Stimulated activated CD4-positive, alpha-beta T cell treated with anti-CD3 and anti-CD28 coated beads, Interleukin-2, amount 100 ng/mL, for 24 hours (primary cell): Measurements from ENCODE around the gene PIGQ.

Experiments used
- DNase-seq, 2 donors: peaks; one replicate each; pipeline ENCODE4 v3.0.0-alpha.2; 2020

PIGQ gene

GRCh38 chr16:572865-573650 is 3.3 kb downstream of the PIGQ start:
- DNase-seq = no peak

DNA sequence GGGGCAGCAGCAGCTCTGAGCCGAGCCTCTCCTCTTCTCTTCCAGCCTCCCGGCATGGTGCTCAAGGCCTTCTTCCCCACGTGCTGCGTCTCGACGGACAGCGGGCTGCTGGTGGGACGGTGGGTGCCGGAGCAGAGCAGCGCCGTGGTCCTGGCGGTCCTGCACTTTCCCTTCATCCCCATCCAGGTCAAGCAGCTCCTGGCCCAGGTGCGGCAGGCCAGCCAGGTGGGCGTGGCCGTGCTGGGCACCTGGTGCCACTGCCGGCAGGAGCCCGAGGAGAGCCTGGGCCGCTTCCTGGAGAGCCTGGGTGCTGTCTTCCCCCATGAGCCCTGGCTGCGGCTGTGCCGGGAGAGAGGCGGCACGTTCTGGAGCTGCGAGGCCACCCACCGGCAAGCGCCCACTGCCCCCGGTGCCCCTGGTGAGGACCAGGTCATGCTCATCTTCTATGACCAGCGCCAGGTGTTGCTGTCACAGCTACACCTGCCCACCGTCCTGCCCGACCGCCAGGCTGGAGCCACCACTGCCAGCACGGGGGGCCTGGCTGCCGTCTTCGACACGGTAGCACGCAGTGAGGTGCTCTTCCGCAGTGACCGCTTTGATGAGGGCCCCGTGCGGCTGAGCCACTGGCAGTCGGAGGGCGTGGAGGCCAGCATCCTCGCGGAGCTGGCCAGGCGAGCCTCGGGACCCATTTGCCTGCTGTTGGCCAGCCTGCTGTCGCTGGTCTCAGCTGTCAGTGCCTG is 4.4 kb downstream of the PIGQ start:
- no peak for DNase-seq

DNA sequence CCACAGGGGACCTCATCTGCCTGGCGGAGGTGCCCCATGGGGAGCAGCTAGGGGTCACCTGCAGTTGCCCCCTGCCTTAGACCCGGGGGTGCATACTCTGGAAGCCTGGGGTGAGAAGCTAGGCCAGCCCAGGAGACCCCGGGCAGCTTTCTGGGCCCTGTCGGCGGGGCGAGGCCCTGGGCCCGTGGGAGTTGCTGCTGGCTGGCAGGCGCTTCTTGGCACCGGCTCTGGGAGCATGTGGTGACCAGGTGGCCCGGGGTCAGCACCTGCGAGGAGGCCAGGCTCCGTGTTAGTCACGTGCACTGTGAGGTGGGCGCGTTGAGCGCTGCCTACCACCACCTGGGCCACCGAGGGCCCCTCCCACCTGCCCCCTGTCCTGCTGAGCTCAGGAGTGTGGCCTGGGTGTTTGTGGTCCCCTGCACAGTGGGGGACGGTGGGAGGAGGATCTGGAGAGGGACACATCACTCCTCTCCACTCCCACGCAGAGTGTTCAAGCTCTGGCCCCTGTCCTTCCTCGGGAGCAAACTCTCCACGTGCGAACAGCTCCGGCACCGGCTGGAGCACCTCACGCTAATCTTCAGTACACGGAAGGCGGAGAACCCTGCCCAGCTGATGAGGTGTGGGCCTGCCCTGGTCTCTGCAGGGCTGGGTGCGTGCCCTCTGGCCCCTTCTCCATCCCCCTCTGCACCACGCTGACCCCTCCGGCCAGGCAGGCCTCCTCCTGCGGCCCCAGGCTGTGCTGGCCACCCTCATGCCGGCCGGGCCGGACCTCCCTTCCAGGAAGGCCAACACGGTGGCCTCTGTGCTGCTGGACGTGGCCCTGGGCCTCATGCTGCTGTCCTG is 5.8 kb downstream of the PIGQ start:
- DNase-seq = no peak

GRCh38 chr16:576197-576822 is 6.5 kb downstream of the PIGQ start:
- DNase-seq = no peak

DNA sequence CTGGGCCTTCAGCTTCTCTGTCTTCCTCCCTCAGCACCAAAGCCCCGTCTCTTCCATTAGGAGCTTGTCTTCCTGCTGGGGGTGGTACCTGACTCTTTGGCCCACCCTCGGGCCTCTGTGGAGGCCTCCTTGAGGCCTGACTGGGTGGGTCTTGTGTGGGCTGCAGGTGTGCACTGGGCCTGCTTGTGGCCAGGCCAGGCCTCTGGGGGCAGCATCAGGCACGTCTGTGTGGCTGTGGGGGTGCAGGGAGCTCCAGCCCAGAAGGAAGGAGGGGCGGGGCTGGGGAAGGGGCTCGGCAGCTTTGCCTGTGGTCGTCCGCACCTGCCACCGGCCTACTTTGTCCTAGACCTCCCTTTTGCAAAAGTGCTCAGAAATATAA is 7.0 kb downstream of the PIGQ start:
- DNase-seq = no peak

- DNase-seq = no peak
Measured at GRCh38 chr16:577796-578195, 8.0 kb downstream of the PIGQ start.

- no peak for DNase-seq
Measured at GRCh38 chr16:578232-578869, 8.6 kb downstream of the PIGQ start.

- DNase-seq = peak; percentile 72 to 73
Measured at GRCh38 chr16:578870-579405, 9.2 kb downstream of the PIGQ start.

DNA sequence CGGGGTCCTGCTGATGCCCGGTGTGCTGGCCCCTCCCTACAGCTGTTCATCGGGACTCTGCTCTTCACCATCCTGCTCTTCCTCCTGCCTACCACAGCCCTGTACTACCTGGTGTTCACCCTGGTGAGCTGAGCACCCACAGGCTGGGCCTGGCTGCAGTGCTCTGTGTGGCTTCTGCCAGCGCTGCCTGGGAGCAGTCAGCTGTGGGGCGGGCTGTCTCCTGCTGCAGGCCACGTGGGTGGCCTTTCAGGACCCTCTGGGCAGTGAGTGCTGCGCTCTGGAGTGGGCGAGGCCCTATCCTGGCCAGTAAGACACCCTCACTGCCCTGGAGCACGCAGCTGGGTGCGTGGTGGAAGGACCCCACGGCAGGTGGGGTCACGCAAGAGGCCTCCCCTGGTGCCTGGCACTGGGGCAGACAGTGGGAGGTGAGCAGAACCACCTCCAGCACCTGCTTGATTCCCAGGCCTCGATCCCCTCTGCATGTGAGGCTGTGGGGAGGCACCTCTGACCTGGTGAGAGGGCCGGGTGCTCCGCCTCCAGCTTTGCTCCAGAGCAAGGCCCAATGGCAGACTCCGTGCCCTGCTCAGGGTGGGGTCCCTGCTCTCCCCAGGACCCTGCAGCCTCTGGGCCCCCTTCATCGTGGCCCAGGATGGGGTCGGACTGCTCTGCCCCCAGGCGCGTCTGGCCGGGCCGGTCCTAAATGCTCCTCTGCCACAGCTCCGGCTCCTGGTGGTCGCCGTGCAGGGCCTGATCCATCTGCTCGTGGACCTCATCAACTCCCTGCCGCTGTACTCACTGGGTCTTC is 10.6 kb downstream of the PIGQ start:
- no peak for DNase-seq

DNA sequence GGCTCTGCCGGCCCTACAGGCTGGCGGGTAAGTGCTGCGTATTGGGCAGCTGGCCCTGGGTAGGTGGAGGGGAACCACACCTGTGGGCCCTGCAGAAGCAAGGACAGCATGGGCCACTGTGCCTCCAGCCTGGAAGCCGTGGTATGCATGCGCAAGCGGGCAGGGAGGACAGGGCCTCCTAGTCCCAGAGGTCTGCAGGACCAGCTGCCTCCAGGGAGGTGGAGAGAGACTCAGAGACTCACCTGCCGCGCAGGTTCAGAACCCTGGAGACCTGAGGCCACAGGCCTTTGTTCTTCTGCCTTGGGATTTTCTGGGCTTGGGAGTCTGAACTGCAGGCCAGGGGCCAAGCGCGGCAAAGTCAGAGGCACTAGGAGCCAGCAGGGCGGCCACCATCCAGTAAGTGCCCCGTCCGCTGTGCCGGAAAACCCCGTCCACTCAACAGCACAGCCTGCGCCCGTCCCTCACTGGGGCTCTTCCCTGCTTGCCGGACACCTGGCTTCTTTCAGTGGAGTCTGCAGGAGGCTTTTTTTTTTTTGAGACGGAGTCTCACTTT is 11.3 kb downstream of the PIGQ start:
- no peak for DNase-seq

DNA sequence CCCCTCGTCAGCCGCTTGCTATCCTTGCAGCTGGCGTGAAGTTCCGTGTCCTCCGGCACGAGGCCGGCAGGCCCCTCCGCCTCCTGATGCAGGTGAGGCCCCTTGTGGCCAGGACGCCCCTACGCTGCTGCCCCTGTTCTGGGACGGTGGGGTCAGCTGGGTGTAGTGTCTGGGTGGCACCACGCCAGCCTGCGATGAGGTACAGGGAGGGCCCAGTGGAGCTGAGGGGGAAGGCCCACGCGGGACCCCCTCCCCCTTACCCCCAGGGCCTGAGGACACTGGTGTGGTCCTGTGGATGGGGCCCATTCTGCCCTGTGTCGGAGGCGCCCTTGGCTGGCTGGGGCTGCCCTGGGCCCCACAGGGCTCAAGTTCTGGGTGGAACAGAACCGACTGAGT is 12.4 kb downstream of the PIGQ start:
- no peak for DNase-seq

DNA sequence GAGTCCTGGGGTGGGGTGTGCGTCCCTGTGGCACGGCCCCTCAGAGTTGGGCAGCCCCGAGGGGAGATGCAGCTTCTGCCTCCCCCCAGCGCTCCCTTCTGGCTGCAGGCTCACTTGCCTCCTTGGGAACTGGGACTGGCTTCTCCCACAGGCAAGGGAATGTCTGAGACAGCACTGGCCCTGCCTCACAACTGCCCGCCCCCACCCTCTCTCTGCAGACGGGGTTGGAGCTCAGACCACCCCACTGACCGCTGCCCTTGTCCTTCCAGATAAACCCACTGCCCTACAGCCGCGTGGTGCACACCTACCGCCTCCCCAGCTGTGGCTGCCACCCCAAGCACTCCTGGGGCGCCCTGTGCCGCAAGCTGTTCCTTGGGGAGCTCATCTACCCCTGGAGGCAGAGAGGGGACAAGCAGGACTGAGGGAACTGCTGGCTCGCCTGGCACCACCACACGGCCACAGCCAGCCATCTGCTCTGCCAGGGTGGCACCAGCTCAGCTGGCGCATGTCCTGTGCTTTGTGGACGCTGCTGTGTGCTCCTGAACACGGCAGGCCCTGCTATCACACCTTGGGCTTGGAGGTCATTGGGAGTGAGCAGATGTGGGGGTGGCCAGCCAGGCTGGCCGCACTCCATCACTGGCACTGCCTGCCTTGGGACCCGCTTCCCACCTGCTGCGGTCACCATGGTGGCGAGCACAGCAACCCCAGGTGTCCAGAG is 13.0 kb downstream of the PIGQ start:
- no peak for DNase-seq

GRCh38 chr16:583470-583814 is 13.7 kb downstream of the PIGQ start:
- DNase-seq = no peak

DNA sequence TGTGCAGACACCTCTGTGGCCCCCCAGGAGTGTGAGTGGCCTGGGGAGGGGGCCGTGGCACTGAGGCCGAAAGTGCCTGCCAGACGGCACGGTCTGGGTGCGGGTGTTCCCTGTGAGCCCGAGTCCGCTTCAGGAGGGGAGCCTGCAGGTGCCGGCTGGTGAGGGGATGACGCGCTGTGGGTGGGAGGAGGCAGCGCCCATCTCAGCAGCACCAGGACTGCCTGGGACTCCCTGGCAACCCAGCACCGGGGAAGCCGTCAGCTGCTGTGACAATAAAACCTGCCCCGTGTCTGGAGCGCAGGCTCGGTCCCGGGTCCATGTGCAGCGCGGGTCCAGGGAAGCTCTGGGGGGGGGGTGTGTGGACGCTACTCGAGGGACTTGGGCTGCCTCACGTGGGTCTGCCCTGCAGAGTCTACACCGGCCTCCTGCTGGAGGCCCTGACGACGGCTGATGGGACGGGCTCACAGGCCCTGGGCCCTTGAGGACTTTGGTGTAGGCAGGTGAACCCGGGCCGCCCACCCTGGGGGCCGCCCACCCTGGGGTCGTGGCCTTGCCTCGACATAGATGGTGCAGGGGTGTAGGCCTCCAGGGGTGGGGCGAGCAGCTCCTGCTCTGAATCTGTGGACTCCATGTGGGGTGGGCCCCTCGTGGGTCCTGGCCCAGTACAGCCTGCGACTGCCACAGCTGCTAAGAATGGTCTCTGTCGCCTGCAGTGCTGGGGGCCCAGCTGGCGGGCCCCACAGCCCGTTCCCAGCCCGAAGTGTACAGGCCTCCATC is 14.2 kb downstream of the PIGQ start:
- DNase-seq = no peak

DNA sequence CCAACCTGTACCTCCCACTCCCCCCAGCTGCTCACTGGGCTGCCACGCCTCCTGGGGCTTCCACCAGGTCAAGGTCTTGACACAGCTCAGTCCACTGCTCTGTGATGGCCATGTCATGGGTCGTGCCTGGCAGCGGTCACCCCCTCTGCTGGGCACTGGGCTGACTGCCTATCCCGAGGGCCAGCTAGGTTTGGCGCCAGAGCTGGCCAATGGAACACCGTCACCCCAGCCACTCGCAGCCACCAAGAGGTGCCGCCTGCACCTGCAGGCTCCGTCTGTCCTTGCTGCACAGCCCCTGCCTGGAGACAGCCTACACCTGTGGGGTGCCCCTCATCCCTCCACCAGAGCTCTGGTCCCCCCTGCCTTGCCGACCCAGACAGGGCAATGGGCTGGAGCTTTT is 15.6 kb downstream of the PIGQ start:
- DNase-seq = no peak

- no peak for DNase-seq
Measured at GRCh38 chr16:586047-586644, 16.4 kb downstream of the PIGQ start.

- DNase-seq = no peak
Measured at GRCh38 chr16:586645-587590, 17.1 kb downstream of the PIGQ start.

DNA sequence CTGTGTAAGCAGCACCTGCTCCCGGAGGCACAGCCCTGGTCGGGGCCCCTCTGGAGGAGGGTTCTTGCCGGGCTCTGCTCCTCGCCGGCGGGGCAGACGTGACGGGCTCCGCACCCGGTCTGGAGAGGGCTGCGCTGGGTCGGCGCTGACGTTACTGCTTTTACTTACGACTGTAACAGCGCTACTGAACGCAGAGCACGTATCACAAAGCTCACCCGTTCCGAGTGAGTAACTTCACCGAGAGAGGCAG is 18.8 kb downstream of the PIGQ start:
- DNase-seq = peak; percentile 67 to 74
